ENCODE results near the gene ARHGAP18. TPM values are rescaled to one million over a fixed set of nuclear protein-coding genes. Genes with fewer than 3 reads are reported as not detected.

Gene ARHGAP18
- total RNA-seq, 2 donors from 2014 or later = 7.1 to 11.2 TPM

- DNase-seq (ENCODE audit: low spot score) = no peak
- H3K36me3 ChIP-seq = no peaks in the 10 kb centered on the region
- peaks cover 0 to 14% of the 10 kb centered on the region in 2 donors for H3K4me1 ChIP-seq
- H3K9me3 ChIP-seq = no peaks in the 10 kb centered on the region
- H3K27ac ChIP-seq = no peak overlapping the region
- H3K4me3 ChIP-seq = no peak overlapping the region
- no peaks in the 10 kb centered on the region for H3K27me3 ChIP-seq
- no peak for TF ChIP-seq CTCF (IDR thresholded peaks at IDR 0.05)
These were observed 58.7 kb downstream of the ARHGAP18 start for GRCh38 chr6:129651291-129651691.

- Histone ChIP-seq H3K4me3 (no peak overlapping the region), H3K4me1 (peaks cover 0 to 37% of the 10 kb centered on the region in 2 donors), H3K36me3 (no peaks in the 10 kb centered on the region), H3K27me3 (no peaks in the 10 kb centered on the region), H3K27ac (no peak overlapping the region), H3K9me3 (no peaks in the 10 kb centered on the region)
- TF ChIP-seq CTCF (IDR thresholded peaks at IDR 0.05) = no peak
- no peak for DNase-seq (ENCODE audit: low spot score)
These were observed 61.0 kb downstream of the ARHGAP18 start for GRCh38 chr6:129648819-129649491.

DNA sequence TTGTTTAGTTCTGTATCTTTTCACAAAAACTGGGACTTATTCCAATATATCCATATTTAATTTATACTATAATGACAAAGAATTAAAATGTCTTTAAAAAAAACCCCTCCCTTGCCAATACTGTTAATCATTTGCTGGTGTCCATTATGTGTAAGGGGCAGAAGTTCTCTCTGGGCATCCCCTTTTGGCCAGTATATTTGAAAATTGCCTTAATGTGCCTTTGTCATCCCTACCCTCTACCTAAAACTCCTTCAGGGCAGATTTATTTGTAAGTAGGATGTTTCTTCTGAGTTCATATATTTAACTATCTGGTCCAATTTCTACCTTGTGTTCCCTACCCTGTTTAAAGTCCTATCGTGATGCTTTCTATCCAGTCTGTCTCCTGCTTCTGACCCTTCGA lies 62.9 kb downstream of the ARHGAP18 start:
- Histone ChIP-seq H3K4me1 (peaks cover 0 to 39% of the 10 kb centered on the region in 2 donors), H3K9me3 (no peaks in the 10 kb centered on the region), H3K27ac (peak overlapping the region in 1 of 2 donors; percentile 4), H3K36me3 (no peaks in the 10 kb centered on the region), H3K4me3 (no peak overlapping the region), H3K27me3 (no peaks in the 10 kb centered on the region)
- DNase-seq (ENCODE audit: low spot score) = no peak
- no peak for TF ChIP-seq CTCF (IDR thresholded peaks at IDR 0.05)

GRCh38 chr6:129646642-129647041 lies 63.3 kb downstream of the ARHGAP18 start:
- Histone ChIP-seq H3K4me1 (peaks cover 0 to 35% of the 10 kb centered on the region in 2 donors), H3K27ac (peak overlapping the region in 1 of 2 donors; percentile 4), H3K4me3 (no peak overlapping the region)

DNA sequence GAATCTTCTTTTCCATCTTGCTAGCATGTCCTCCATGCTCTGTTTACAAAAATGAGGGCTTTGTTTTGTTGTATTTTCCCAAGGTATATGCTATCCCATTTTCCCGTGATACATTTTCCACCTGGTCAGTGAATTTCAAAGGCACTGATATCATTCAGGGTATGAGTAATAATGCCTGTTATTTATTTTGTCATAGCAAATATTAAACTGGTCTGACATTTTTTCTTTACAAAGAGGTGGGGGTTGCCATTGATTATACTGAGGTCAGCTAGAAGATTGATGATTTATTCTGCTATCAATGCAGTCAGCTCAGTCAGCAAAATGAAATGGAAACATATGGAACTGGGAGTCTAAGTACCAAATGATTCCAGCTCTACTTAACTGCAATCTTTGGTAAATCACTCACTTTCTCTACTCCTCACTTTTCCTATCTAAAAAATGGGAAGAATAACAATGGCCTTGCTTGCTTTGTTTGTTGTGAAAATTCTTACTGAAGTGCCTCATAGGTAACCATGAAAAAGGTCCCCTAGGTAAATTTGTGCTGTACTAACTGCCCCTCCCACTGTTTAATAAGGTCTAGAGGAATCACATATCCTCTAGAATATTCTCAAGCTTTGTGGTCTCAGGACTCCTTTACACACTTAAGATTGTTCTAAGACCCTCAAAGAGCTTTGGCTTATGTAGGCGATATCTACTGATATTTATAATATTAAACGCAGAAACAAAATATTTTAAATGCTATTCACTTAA lies 64.0 kb downstream of the ARHGAP18 start:
- TF ChIP-seq CTCF (IDR thresholded peaks at IDR 0.05) = no peak
- H3K4me1 ChIP-seq = peaks cover 0 to 32% of the 10 kb centered on the region in 2 donors
- DNase-seq (ENCODE audit: low spot score) = no peak
- no peaks in the 10 kb centered on the region for H3K9me3 ChIP-seq
- no peaks in the 10 kb centered on the region for H3K36me3 ChIP-seq
- H3K4me3 ChIP-seq = no peak overlapping the region
- H3K27me3 ChIP-seq = no peaks in the 10 kb centered on the region
- H3K27ac ChIP-seq = peak overlapping the region; percentile 29 to 54

More at GRCh38 chr6:129646642-129647041, 63.3 kb downstream of the ARHGAP18 start:
- no peaks in the 10 kb centered on the region for H3K9me3 ChIP-seq
- no peaks in the 10 kb centered on the region for H3K27me3 ChIP-seq
- no peak for DNase-seq (ENCODE audit: low spot score)
- no peaks in the 10 kb centered on the region for H3K36me3 ChIP-seq
- no peak for TF ChIP-seq CTCF (IDR thresholded peaks at IDR 0.05)

Data from right atrium auricular region (tissue), 2 donors.